ENCODE results near the gene FAF1.

FAF1 gene

DNA sequence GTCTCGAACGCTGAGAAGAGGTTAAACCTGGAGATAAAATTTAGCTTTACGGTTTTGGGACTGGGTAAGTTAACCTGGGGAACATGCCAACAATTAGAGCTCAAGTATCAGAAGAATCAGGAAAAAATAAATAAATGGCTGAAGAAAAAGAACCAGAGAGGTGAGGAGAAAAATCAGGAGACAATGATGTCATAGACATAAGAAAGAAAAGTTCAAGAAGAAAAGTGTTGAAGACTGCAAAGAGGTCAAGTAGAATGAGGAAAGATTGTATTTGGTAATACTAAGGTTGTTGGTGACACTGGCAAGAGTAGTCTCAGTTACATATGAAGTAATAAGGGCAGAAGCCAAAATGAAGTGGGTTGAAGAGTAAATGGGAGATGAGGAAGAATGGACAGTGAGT, 36.0 kb upstream of the FAF1 start:
- DNase-seq (ENCODE audit: extremely low spot score) = no peak
- ChIA-PET POLR2A (no interaction called here), CTCF (no interaction called here)
- TF ChIP-seq FOXK2 (IDR thresholded peaks at IDR 0.05) (no peak), ARNT (IDR thresholded peaks at IDR 0.05) (no peak), SUZ12 (IDR thresholded peaks at IDR 0.05) (no peak), FOXA1 (IDR thresholded peaks at IDR 0.05) (no peak), LEF1 (IDR thresholded peaks at IDR 0.05; ENCODE audit: borderline replicate concordance) (no peak), ZNF384 (IDR thresholded peaks at IDR 0.05) (no peak), L3MBTL2 (conservative IDR thresholded peaks at IDR 0.05) (no peak), CTBP1 (IDR thresholded peaks at IDR 0.05; ENCODE audit: borderline replicate concordance) (no peak), TARDBP (IDR thresholded peaks at IDR 0.05) (no peak), FOXM1 (IDR thresholded peaks at IDR 0.05; ENCODE audit: borderline replicate concordance) (no peak), ELF4 (IDR thresholded peaks at IDR 0.05) (no peak), HDGF (IDR thresholded peaks at IDR 0.05; ENCODE audit: borderline replicate concordance) (no peak), BHLHE40 (IDR thresholded peaks at IDR 0.05; ENCODE audit: borderline replicate concordance) (no peak), NFRKB (IDR thresholded peaks at IDR 0.05) (no peak), SP1 (IDR thresholded peaks at IDR 0.05) (no peak)
- TF ChIP-seq, protein P1, sequence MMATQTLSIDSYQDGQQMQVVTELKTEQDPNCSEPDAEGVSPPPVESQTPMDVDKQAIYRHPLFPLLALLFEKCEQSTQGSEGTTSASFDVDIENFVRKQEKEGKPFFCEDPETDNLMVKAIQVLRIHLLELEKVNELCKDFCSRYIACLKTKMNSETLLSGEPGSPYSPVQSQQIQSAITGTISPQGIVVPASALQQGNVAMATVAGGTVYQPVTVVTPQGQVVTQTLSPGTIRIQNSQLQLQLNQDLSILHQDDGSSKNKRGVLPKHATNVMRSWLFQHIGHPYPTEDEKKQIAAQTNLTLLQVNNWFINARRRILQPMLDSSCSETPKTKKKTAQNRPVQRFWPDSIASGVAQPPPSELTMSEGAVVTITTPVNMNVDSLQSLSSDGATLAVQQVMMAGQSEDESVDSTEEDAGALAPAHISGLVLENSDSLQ (IDR thresholded peaks at IDR 0.05) = no peak

DNA sequence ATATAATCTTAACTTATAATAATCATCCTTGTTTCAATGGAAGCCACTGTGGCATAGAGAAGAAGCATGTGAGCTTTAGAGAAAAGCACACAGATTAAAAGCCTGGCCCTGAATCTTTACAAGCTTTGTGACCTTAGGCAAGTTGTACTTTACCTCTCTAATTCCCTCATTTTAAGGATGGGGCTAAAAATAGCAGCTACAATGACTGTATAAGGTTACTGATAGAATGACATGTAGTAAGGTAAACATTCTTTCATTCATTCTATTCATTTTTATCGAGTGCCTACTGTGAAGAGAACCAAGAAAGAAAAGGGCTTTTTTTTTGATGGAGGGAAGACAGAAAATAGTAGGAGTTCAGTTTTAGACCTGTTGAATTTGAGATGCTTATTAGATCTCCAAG, 35.6 kb upstream of the FAF1 start:
- CTCF ChIA-PET = no interaction called here
- TF ChIP-seq TARDBP (IDR thresholded peaks at IDR 0.05) = no peak
- no peak for TF ChIP-seq BHLHE40 (IDR thresholded peaks at IDR 0.05; ENCODE audit: borderline replicate concordance)
- TF ChIP-seq SP1 (IDR thresholded peaks at IDR 0.05) = no peak
- POLR2A ChIA-PET = no interaction called here
- no peak for DNase-seq (ENCODE audit: extremely low spot score)

DNA sequence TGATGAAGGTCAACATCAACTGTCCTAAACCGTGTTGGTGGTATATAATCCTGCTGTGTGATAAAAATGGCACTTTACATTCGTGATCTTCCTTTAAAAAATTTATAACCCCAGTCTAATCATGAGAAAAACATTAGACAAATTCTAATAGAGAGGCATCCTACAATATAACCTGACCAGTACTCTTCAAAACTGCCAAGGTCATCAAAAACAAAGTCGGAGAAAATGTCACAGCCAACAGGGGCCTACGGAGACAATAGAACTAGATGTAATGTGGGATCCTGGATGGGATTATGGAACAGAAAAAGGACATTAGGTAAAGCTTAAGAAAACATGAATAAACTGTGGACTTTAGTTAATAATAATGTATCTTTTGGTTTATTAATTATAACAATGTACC, 34.9 kb upstream of the FAF1 start:
- CTCF ChIA-PET = no interaction called here

DNA sequence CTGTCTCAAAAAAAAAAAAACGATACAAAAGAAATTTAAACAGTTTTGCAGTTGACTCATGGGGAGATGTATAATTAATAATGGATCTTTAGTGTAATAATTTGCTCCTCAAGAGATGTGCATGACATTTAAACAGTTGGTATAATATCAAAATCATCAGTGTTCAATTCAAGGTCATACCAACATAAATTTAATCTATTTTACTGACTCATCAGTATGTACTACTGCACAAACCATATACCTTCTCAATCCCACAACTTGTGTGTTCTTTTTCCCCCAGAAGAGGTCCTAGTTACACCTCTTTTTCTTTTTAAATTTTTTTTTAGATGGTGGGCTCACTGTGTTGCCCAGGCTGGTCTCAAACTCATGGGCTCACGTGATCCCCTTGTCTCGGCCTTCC, 33.6 kb upstream of the FAF1 start:
- DNase-seq (ENCODE audit: extremely low spot score) = no peak
- POLR2A ChIA-PET = no interaction called here
- no peak for TF ChIP-seq CTBP1 (IDR thresholded peaks at IDR 0.05; ENCODE audit: borderline replicate concordance)
- no peak for TF ChIP-seq FOXM1 (IDR thresholded peaks at IDR 0.05; ENCODE audit: borderline replicate concordance)
- CTCF ChIA-PET = no interaction called here

More for the DNA sequence above, 34.9 kb upstream of the FAF1 start:
- DNase-seq (ENCODE audit: extremely low spot score) = no peak
- POLR2A ChIA-PET = no interaction called here
- TF ChIP-seq, protein P1 (IDR thresholded peaks at IDR 0.05) = no peak
- no peak for TF ChIP-seq NFRKB (IDR thresholded peaks at IDR 0.05)
- TF ChIP-seq FOXK2 (IDR thresholded peaks at IDR 0.05) = no peak
- no peak for TF ChIP-seq BHLHE40 (IDR thresholded peaks at IDR 0.05; ENCODE audit: borderline replicate concordance)
- TF ChIP-seq CTBP1 (IDR thresholded peaks at IDR 0.05; ENCODE audit: borderline replicate concordance) = no peak
- no peak for TF ChIP-seq SUZ12 (IDR thresholded peaks at IDR 0.05)
- no peak for TF ChIP-seq ELF4 (IDR thresholded peaks at IDR 0.05)
- no peak for TF ChIP-seq L3MBTL2 (conservative IDR thresholded peaks at IDR 0.05)
- TF ChIP-seq FOXM1 (IDR thresholded peaks at IDR 0.05; ENCODE audit: borderline replicate concordance) = no peak
- no peak for TF ChIP-seq LEF1 (IDR thresholded peaks at IDR 0.05; ENCODE audit: borderline replicate concordance)
- TF ChIP-seq FOXA1 (IDR thresholded peaks at IDR 0.05) = no peak
- no peak for TF ChIP-seq SP1 (IDR thresholded peaks at IDR 0.05)
- no peak for TF ChIP-seq ARNT (IDR thresholded peaks at IDR 0.05)

DNA sequence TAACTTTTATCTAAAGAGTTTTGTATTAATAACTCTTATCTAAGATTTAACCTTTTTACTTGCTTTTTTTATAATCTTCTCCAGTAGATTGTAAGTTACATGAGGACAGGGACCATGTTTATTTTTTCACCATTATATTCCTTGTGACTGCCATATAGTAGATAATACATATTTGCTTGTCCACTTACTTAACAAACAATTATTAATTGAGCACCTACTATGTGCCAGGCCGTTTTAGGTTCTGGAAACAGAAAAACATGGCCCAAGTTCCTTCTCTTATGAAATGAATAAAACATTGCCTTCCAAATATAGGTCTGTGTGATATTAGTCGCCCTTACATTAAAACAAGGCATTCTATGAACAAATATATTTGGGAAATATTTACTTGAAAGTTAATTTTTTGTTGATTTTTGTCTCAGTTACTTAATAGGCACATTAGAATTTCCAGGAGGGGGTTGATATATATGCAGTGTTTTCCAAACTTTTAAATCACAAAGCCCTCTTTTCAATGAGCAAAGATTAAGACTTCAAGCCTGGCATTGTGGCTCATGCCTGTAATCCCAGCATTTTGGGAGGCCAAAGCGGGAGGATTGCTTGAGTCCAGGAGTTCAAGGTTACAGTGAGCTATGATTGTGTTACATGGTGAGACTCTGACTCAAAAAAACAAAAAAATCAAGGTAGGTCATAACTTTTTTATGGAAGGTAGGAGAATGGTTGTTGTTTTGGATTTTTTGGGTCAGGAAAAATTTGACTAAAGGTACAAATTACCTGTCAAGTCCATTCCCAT, 32.7 kb upstream of the FAF1 start:
- TF ChIP-seq FOXK2 (IDR thresholded peaks at IDR 0.05) (no peak), ELF4 (IDR thresholded peaks at IDR 0.05) (no peak), ZNF384 (IDR thresholded peaks at IDR 0.05) (no peak), SUZ12 (IDR thresholded peaks at IDR 0.05) (no peak)
- no peak for DNase-seq (ENCODE audit: extremely low spot score)
- ChIA-PET POLR2A (interaction anchor here (1.0 kb wide), 1 partner anchor 23 kb away, joined by 3 read pairs; the partner anchor contains the start of gene CDKN2C), CTCF (no interaction called here)

DNA sequence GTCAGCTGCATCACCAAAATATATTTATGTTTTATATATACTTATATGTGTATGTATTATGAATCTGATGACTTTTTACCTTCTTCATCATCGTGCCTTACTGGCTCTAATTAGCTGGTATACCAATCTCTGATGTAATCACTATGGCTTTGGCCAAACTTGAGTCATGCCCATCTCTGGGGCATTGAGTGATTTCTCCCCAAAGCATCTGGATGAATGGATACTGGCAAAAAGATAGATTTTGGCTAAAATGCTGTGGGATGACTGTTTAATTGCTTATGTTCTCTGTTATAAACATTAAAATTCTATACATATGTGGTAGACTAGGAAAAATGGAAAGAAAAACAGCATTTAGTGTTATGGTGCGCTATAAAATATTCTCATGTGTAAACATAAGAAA, 29.6 kb upstream of the FAF1 start:
- no peak for TF ChIP-seq SUZ12 (IDR thresholded peaks at IDR 0.05)
- no peak for TF ChIP-seq ELF4 (IDR thresholded peaks at IDR 0.05)
- TF ChIP-seq ARNT (IDR thresholded peaks at IDR 0.05) = no peak
- TF ChIP-seq FOXM1 (IDR thresholded peaks at IDR 0.05; ENCODE audit: borderline replicate concordance) = no peak
- TF ChIP-seq NFRKB (IDR thresholded peaks at IDR 0.05) = no peak
- no peak for TF ChIP-seq L3MBTL2 (conservative IDR thresholded peaks at IDR 0.05)
- TF ChIP-seq, protein P1 (IDR thresholded peaks at IDR 0.05) = no peak
- TF ChIP-seq LEF1 (IDR thresholded peaks at IDR 0.05; ENCODE audit: borderline replicate concordance) = no peak
- TF ChIP-seq ZNF384 (IDR thresholded peaks at IDR 0.05) = no peak
- no peak for TF ChIP-seq SP1 (IDR thresholded peaks at IDR 0.05)
- no peak for TF ChIP-seq TARDBP (IDR thresholded peaks at IDR 0.05)
- TF ChIP-seq FOXA1 (IDR thresholded peaks at IDR 0.05) = no peak
- no peak for TF ChIP-seq HDGF (IDR thresholded peaks at IDR 0.05; ENCODE audit: borderline replicate concordance)
- ChIA-PET CTCF (no interaction called here), POLR2A (no interaction called here)
- no peak for DNase-seq (ENCODE audit: extremely low spot score)

DNA sequence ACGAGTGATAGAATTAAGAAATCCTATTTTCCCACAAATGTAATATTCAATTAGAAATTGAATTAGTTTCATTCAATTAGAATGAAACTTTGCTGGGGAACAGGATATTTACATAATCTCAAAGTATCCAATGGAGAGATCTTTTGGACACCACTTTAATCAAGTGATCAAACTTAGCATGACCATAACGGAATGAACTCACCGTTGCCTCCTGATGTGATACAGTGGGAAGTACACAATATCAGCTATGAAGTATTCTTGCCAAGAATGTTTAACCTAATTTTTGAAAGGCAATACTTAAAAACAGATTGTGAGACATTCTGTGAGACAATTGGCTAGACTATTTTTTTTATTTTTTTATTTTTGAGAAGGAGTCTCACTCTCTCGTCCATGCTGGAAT, 26.6 kb upstream of the FAF1 start:
- TF ChIP-seq SP1 (IDR thresholded peaks at IDR 0.05) (no peak), FOXM1 (IDR thresholded peaks at IDR 0.05; ENCODE audit: borderline replicate concordance) (no peak), HDGF (IDR thresholded peaks at IDR 0.05; ENCODE audit: borderline replicate concordance) (no peak), CTBP1 (IDR thresholded peaks at IDR 0.05; ENCODE audit: borderline replicate concordance) (no peak), BHLHE40 (IDR thresholded peaks at IDR 0.05; ENCODE audit: borderline replicate concordance) (no peak), SUZ12 (IDR thresholded peaks at IDR 0.05) (no peak)
- TF ChIP-seq, protein P1 (IDR thresholded peaks at IDR 0.05) = no peak
- CTCF ChIA-PET = no interaction called here
- DNase-seq (ENCODE audit: extremely low spot score) = no peak
- POLR2A ChIA-PET = interaction anchor here (1.2 kb wide), 1 partner anchor 17 kb away, joined by 4 read pairs; the partner anchor contains the start of gene CDKN2C
